ENCODE results near the gene ZNRF3. TPM values are rescaled to one million over a fixed set of nuclear protein-coding genes. Genes with fewer than 3 reads are reported as not detected.

The ZNRF3 gene
- total and polyA plus RNA-seq, 4 donors, result 3.5 to 10.2 (median 6.9) TPM

- TF ChIP-seq CTCF (IDR thresholded peaks at IDR 0.05; ENCODE audit: control extremely low read depth, extremely low read depth), result no peak
Observed at GRCh38 chr22:28909375-28909774, 26.0 kb downstream of the ZNRF3 start.

GRCh38 chr22:28910569-28911303 lies 27.4 kb downstream of the ZNRF3 start:
- no peak for ATAC-seq (ENCODE audit: insufficient read depth, low FRiP score)
- 77 to 89% methylated on average over 3 of the region's 3 CpGs for WGBS, 2 donors
- H3K36me3 ChIP-seq (ENCODE audit: control insufficient read depth in 4 of 4, insufficient read depth in 4 of 4, low read length in 4 of 4), result no peaks in the 10 kb centered on the region
- H3K4me1 ChIP-seq (ENCODE audit: control insufficient read depth in 5 of 5, insufficient read depth in 5 of 5, low read length in 5 of 5), result peaks cover 11 to 43% (median 34%) of the 10 kb centered on the region in 5 donors
- no peak overlapping the region for H3K9ac ChIP-seq (ENCODE audit: insufficient read depth in 1 of 2, low read length in 2 of 2)
- H3K27me3 ChIP-seq (ENCODE audit: control insufficient read depth in 3 of 3, insufficient read depth in 3 of 3, low read length in 2 of 3), result no peaks in the 10 kb centered on the region
- no peak for TF ChIP-seq CTCF (IDR thresholded peaks at IDR 0.05; ENCODE audit: control extremely low read depth, extremely low read depth)
- H3K9me3 ChIP-seq (ENCODE audit: control insufficient read depth in 4 of 4, insufficient read depth in 3 of 4, low read length in 3 of 4), result no peaks in the 10 kb centered on the region
- peak overlapping the region in 1 of 2 donors; percentile 55 for H3K27ac ChIP-seq (ENCODE audit: low read depth in 1 of 2, low read length in 1 of 2)
- H3K4me3 ChIP-seq, result no peak overlapping the region
- peak; percentile 34 to 59 (median 53) for DNase-seq

More at GRCh38 chr22:28909375-28909774, 26.0 kb downstream of the ZNRF3 start:
- DNase-seq, result no peak
- peaks cover 14 to 57% (median 47%) of the 10 kb centered on the region in 5 donors for H3K4me1 ChIP-seq (ENCODE audit: control insufficient read depth in 5 of 5, insufficient read depth in 5 of 5, low read length in 5 of 5)
- no peak overlapping the region for H3K4me3 ChIP-seq
- no peaks in the 10 kb centered on the region for H3K27me3 ChIP-seq (ENCODE audit: control insufficient read depth in 3 of 3, insufficient read depth in 3 of 3, low read length in 2 of 3)
- H3K9ac ChIP-seq (ENCODE audit: insufficient read depth in 1 of 2, low read length in 2 of 2), result no peak overlapping the region
- no peaks in the 10 kb centered on the region for H3K36me3 ChIP-seq (ENCODE audit: control insufficient read depth in 4 of 4, insufficient read depth in 4 of 4, low read length in 4 of 4)
- no peak overlapping the region for H3K27ac ChIP-seq (ENCODE audit: low read depth in 1 of 2, low read length in 1 of 2)
- 86 to 95% methylated on average over 5 of the region's 5 CpGs for WGBS, 2 donors
- no peak for ATAC-seq (ENCODE audit: insufficient read depth, low FRiP score)
- no peaks in the 10 kb centered on the region for H3K9me3 ChIP-seq (ENCODE audit: control insufficient read depth in 4 of 4, insufficient read depth in 3 of 4, low read length in 3 of 4)

GRCh38 chr22:28911304-28911690 lies 27.9 kb downstream of the ZNRF3 start:
- no peak overlapping the region for H3K4me3 ChIP-seq
- TF ChIP-seq CTCF (IDR thresholded peaks at IDR 0.05; ENCODE audit: control extremely low read depth, extremely low read depth), result no peak
- WGBS, 2 donors, result 51 to 71% methylated on average over 4 of the region's 4 CpGs
- no peaks in the 10 kb centered on the region for H3K27me3 ChIP-seq (ENCODE audit: control insufficient read depth in 3 of 3, insufficient read depth in 3 of 3, low read length in 2 of 3)
- ATAC-seq (ENCODE audit: insufficient read depth, low FRiP score), result no peak
- peak; percentile 41 to 60 (median 55) for DNase-seq
- peak overlapping the region in 1 of 2 donors; percentile 55 for H3K27ac ChIP-seq (ENCODE audit: low read depth in 1 of 2, low read length in 1 of 2)
- no peaks in the 10 kb centered on the region for H3K9me3 ChIP-seq (ENCODE audit: control insufficient read depth in 4 of 4, insufficient read depth in 3 of 4, low read length in 3 of 4)
- no peak overlapping the region for H3K9ac ChIP-seq (ENCODE audit: insufficient read depth in 1 of 2, low read length in 2 of 2)
- H3K4me1 ChIP-seq (ENCODE audit: control insufficient read depth in 5 of 5, insufficient read depth in 5 of 5, low read length in 5 of 5), result peaks cover 11 to 39% (median 33%) of the 10 kb centered on the region in 5 donors
- no peaks in the 10 kb centered on the region for H3K36me3 ChIP-seq (ENCODE audit: control insufficient read depth in 4 of 4, insufficient read depth in 4 of 4, low read length in 4 of 4)

Measured in lung (tissue), 12 donors.